ENCODE data around the gene WDFY2. TPM values are rescaled to one million over a fixed set of nuclear protein-coding genes. Genes with fewer than 3 reads are reported as not detected.
"Not testable (repeated sequence)": the region's sequence is repeated elsewhere in the genome, so short reads cannot be mapped to it uniquely, and the experiment has no call there.

Gene WDFY2
- total and polyA plus RNA-seq, 12 donors, result 2.4 to 7.5 (median 5.5) TPM

GRCh38 chr13:51637852-51638215 is 53.6 kb downstream of the WDFY2 start:
- Histone ChIP-seq H3K36me3 (no peaks in the 10 kb centered on the region), H3K27ac (no peak overlapping the region), H3K27me3 (no peaks in the 10 kb centered on the region), H3K9me3 (no peaks in the 10 kb centered on the region), H3K4me1 (peaks cover 0 to 51% (median 38%) of the 10 kb centered on the region in 9 donors), H3K4me3 (no peak overlapping the region)
- ATAC-seq (no peak), DNase-seq (no peak)
- no peak for TF ChIP-seq CTCF (IDR thresholded peaks at IDR 0.05)
- intact Hi-C loops (cut with DNase I), result no loop called here
- whole genome bisulfite sequencing, 2 donors, result 87 to 93% methylated on average over 4 of the region's 4 CpGs

- 76 to 78% methylated on average over 7 of the region's 7 CpGs for WGBS, 2 donors
- peaks cover 2 to 52% (median 36%) of the 10 kb centered on the region in 9 donors for H3K4me1 ChIP-seq
These were observed 54.1 kb downstream of the WDFY2 start for GRCh38 chr13:51638216-51638871.

GRCh38 chr13:51639171-51639570 is 54.9 kb downstream of the WDFY2 start:
- intact Hi-C loops (cut with DNase I), result no loop called here
- 41 to 63% methylated on average over 1 of the region's 1 CpG for WGBS, 2 donors
- TF ChIP-seq CTCF (IDR thresholded peaks at IDR 0.05), result no peak
- no peak overlapping the region for H3K4me3 ChIP-seq
- no peaks in the 10 kb centered on the region for H3K36me3 ChIP-seq
- H3K9me3 ChIP-seq, result no peaks in the 10 kb centered on the region
- DNase-seq (no peak), ATAC-seq (no peak)
- H3K4me1 ChIP-seq, result peaks cover 3 to 60% (median 37%) of the 10 kb centered on the region in 9 donors
- H3K27ac ChIP-seq, result no peak overlapping the region
- H3K27me3 ChIP-seq, result no peaks in the 10 kb centered on the region

More at GRCh38 chr13:51638216-51638871, 54.1 kb downstream of the WDFY2 start:
- intact Hi-C loops (cut with DNase I), result no loop called here
- Histone ChIP-seq H3K4me3 (no peak overlapping the region), H3K27ac (no peak overlapping the region), H3K9me3 (no peaks in the 10 kb centered on the region), H3K36me3 (no peaks in the 10 kb centered on the region), H3K27me3 (no peaks in the 10 kb centered on the region)
- ATAC-seq, result no peak
- DNase-seq, result no peak
- TF ChIP-seq CTCF (IDR thresholded peaks at IDR 0.05), result no peak

- 96 to 97% methylated on average over 5 of the region's 5 CpGs for WGBS, 2 donors
- H3K4me3 ChIP-seq; ATAC-seq; H3K27me3 ChIP-seq; intact Hi-C loops (cut with DNase I); H3K27ac ChIP-seq; H3K9me3 ChIP-seq; H3K36me3 ChIP-seq; DNase-seq: not testable (repeated sequence)
- H3K4me1 ChIP-seq, result peaks cover 3 to 66% (median 47%) of the 10 kb centered on the region in 9 donors
These were observed 56.4 kb downstream of the WDFY2 start for GRCh38 chr13:51640696-51641095.
